ENCODE data around the gene ICAM5.

Gene ICAM5

GRCh38 chr19:10318807-10319682, 29.3 kb downstream of the ICAM5 start:
- H3K9me3 ChIP-seq (ENCODE audit: insufficient read depth, low read depth, low read length) = no peaks in the 10 kb centered on the region
- no peaks in the 10 kb centered on the region for H3K27me3 ChIP-seq (ENCODE audit: insufficient read depth, low read length)
- no peak overlapping the region for H3K27ac ChIP-seq (ENCODE audit: low read length)
- H3K9ac ChIP-seq (ENCODE audit: low read depth, low read length) = no peak overlapping the region
- H3K36me3 ChIP-seq (ENCODE audit: insufficient read depth, low read depth, low read length) = peaks cover 58% of the 10 kb centered on the region
- H3K4me1 ChIP-seq (ENCODE audit: insufficient read depth, low read length) = no peaks in the 10 kb centered on the region; the same call in 1 of the 2 replicates
- H3K4me3 ChIP-seq (ENCODE audit: low read length) = no peak overlapping the region

- H3K4me3 ChIP-seq (ENCODE audit: low read length) = no peak overlapping the region
- no peaks in the 10 kb centered on the region for H3K9me3 ChIP-seq (ENCODE audit: insufficient read depth, low read depth, low read length)
- peaks cover 75% of the 10 kb centered on the region for H3K36me3 ChIP-seq (ENCODE audit: insufficient read depth, low read depth, low read length)
- H3K27ac ChIP-seq (ENCODE audit: low read length) = no peak overlapping the region
- no peaks in the 10 kb centered on the region; the same call in 1 of the 2 replicates for H3K4me1 ChIP-seq (ENCODE audit: insufficient read depth, low read length)
- H3K9ac ChIP-seq (ENCODE audit: low read depth, low read length) = no peak overlapping the region
- H3K27me3 ChIP-seq (ENCODE audit: insufficient read depth, low read length) = no peaks in the 10 kb centered on the region
Measured at GRCh38 chr19:10320602-10321416, 31.1 kb downstream of the ICAM5 start.

GRCh38 chr19:10321417-10321797, 31.7 kb downstream of the ICAM5 start:
- Histone ChIP-seq H3K4me1 (ENCODE audit: insufficient read depth, low read length) (no peaks in the 10 kb centered on the region), H3K4me3 (ENCODE audit: low read length) (no peak overlapping the region), H3K9me3 (ENCODE audit: insufficient read depth, low read depth, low read length) (no peaks in the 10 kb centered on the region), H3K9ac (ENCODE audit: low read depth, low read length) (no peak overlapping the region), H3K36me3 (ENCODE audit: insufficient read depth, low read depth, low read length) (peaks cover 80% of the 10 kb centered on the region), H3K27me3 (ENCODE audit: insufficient read depth, low read length) (no peaks in the 10 kb centered on the region), H3K27ac (ENCODE audit: low read length) (no peak overlapping the region)

- peaks cover 87% of the 10 kb centered on the region for H3K36me3 ChIP-seq (ENCODE audit: insufficient read depth, low read depth, low read length)
- H3K9me3 ChIP-seq (ENCODE audit: insufficient read depth, low read depth, low read length) = no peaks in the 10 kb centered on the region
- no peaks in the 10 kb centered on the region for H3K4me1 ChIP-seq (ENCODE audit: insufficient read depth, low read length)
- no peak overlapping the region for H3K9ac ChIP-seq (ENCODE audit: low read depth, low read length)
- H3K4me3 ChIP-seq (ENCODE audit: low read length) = no peak overlapping the region
- H3K27ac ChIP-seq (ENCODE audit: low read length) = no peak overlapping the region
- H3K27me3 ChIP-seq (ENCODE audit: insufficient read depth, low read length) = no peaks in the 10 kb centered on the region
Measured at GRCh38 chr19:10321874-10322835, 32.4 kb downstream of the ICAM5 start.

GRCh38 chr19:10325732-10326131, 36.0 kb downstream of the ICAM5 start:
- H3K9ac ChIP-seq (ENCODE audit: low read depth, low read length) = no peak overlapping the region

GRCh38 chr19:10327793-10328192, 38.0 kb downstream of the ICAM5 start:
- no peaks in the 10 kb centered on the region for H3K4me1 ChIP-seq (ENCODE audit: insufficient read depth, low read length)
- H3K9me3 ChIP-seq (ENCODE audit: insufficient read depth, low read depth, low read length) = no peaks in the 10 kb centered on the region
- peaks cover 83% of the 10 kb centered on the region for H3K36me3 ChIP-seq (ENCODE audit: insufficient read depth, low read depth, low read length)
- H3K27me3 ChIP-seq (ENCODE audit: insufficient read depth, low read length) = no peaks in the 10 kb centered on the region
- no peak overlapping the region for H3K27ac ChIP-seq (ENCODE audit: low read length)
- H3K9ac ChIP-seq (ENCODE audit: low read depth, low read length) = no peak overlapping the region
- H3K4me3 ChIP-seq (ENCODE audit: low read length) = no peak overlapping the region

More at GRCh38 chr19:10325732-10326131, 36.0 kb downstream of the ICAM5 start:
- H3K4me1 ChIP-seq (ENCODE audit: insufficient read depth, low read length) = no peaks in the 10 kb centered on the region
- no peaks in the 10 kb centered on the region for H3K9me3 ChIP-seq (ENCODE audit: insufficient read depth, low read depth, low read length)
- peaks cover 94% of the 10 kb centered on the region for H3K36me3 ChIP-seq (ENCODE audit: insufficient read depth, low read depth, low read length)
- H3K4me3 ChIP-seq (ENCODE audit: low read length) = no peak overlapping the region
- no peak overlapping the region for H3K27ac ChIP-seq (ENCODE audit: low read length)
- H3K27me3 ChIP-seq (ENCODE audit: insufficient read depth, low read length) = no peaks in the 10 kb centered on the region

GRCh38 chr19:10328558-10329429, 39.0 kb downstream of the ICAM5 start:
- H3K9ac ChIP-seq (ENCODE audit: low read depth, low read length) = no peak overlapping the region
- H3K4me3 ChIP-seq (ENCODE audit: low read length) = no peak overlapping the region
- peaks cover 75% of the 10 kb centered on the region for H3K36me3 ChIP-seq (ENCODE audit: insufficient read depth, low read depth, low read length)
- H3K9me3 ChIP-seq (ENCODE audit: insufficient read depth, low read depth, low read length) = no peaks in the 10 kb centered on the region
- no peaks in the 10 kb centered on the region for H3K4me1 ChIP-seq (ENCODE audit: insufficient read depth, low read length)
- H3K27me3 ChIP-seq (ENCODE audit: insufficient read depth, low read length) = no peaks in the 10 kb centered on the region
- no peak overlapping the region for H3K27ac ChIP-seq (ENCODE audit: low read length)

GRCh38 chr19:10329555-10329954, 39.8 kb downstream of the ICAM5 start:
- Histone ChIP-seq H3K9me3 (ENCODE audit: insufficient read depth, low read depth, low read length) (no peaks in the 10 kb centered on the region), H3K9ac (ENCODE audit: low read depth, low read length) (no peak overlapping the region), H3K36me3 (ENCODE audit: insufficient read depth, low read depth, low read length) (peaks cover 67% of the 10 kb centered on the region), H3K27me3 (ENCODE audit: insufficient read depth, low read length) (peaks cover 6% of the 10 kb centered on the region), H3K27ac (ENCODE audit: low read length) (no peak overlapping the region), H3K4me3 (ENCODE audit: low read length) (no peak overlapping the region), H3K4me1 (ENCODE audit: insufficient read depth, low read length) (no peaks in the 10 kb centered on the region)

- H3K4me1 ChIP-seq (ENCODE audit: insufficient read depth, low read length) = no peaks in the 10 kb centered on the region
- no peak overlapping the region for H3K27ac ChIP-seq (ENCODE audit: low read length)
- H3K36me3 ChIP-seq (ENCODE audit: insufficient read depth, low read depth, low read length) = peaks cover 41% of the 10 kb centered on the region
- no peaks in the 10 kb centered on the region for H3K9me3 ChIP-seq (ENCODE audit: insufficient read depth, low read depth, low read length)
- peak overlapping the region; percentile 98 for H3K4me3 ChIP-seq (ENCODE audit: low read length)
- H3K9ac ChIP-seq (ENCODE audit: low read depth, low read length) = peak overlapping the region; percentile 95; the same call in 1 of the 2 replicates
- peaks cover 8% of the 10 kb centered on the region for H3K27me3 ChIP-seq (ENCODE audit: insufficient read depth, low read length)
Measured at GRCh38 chr19:10332158-10332964, 42.6 kb downstream of the ICAM5 start.

Data from iPS-20b (cell line).